HepG2 (cell line): ENCODE results near the gene UTP4. TPM values are rescaled to one million over a fixed set of nuclear protein-coding genes. Genes with fewer than 3 reads are reported as not detected.

Experiments
- ATAC-seq: fragments of 200-7000 bp; cut with Tn5 transposase; 3 replicates; pipeline ENCODE4 v1.9.1; 2020; ENCODE audit warnings: mild to moderate bottlenecking, moderate library complexity
- BruUV-seq: library from RNA; stranded (reverse); fragments of 400-500 nt; replicated peaks from 2 replicates; lab custom pipeline; 2021; lab: Mats Ljungman, UMichigan
- CTCF ChIA-PET: fragments of 300-600 bp; formaldehyde crosslinking; extraction: SDS; loops from one replicate; lab custom pipeline; 2021; ENCODE audit warnings: low total read pairs, inconsistent platforms, low intra/inter-chr PET ratio; lab: Yijun Ruan, JAX
- POLR2A ChIA-PET: fragments of 350-600 bp; sonication (Branson Sonifier 250); formaldehyde crosslinking; loops from one replicate; lab custom pipeline; 2020; ENCODE audit warnings: antibody characterized with exemption, inconsistent platforms; lab: Yijun Ruan, JAX
- DNase-seq: peaks from one replicate; pipeline ENCODE4 v3.0.0-alpha.2; 2015; ENCODE audit warnings: low spot score
- FAIRE-seq: peaks from 3 replicates; lab custom pipeline; 2011; peaks lifted over from hg19 to GRCh38; lab: Jason Lieb, UNC
- H2AFZ ChIP-seq: one replicate; pipeline ENCODE4 v1.6.1; 2011; ENCODE audit warnings: low read length, inconsistent platforms
- H3K27ac ChIP-seq: fragments of 300-600 bp; 3 replicates; pipeline ENCODE4 v1.8.0; 2011; ENCODE audit warnings: mixed run types, mild to moderate bottlenecking, mixed read lengths, low read length, inconsistent platforms; ENCODE audit not compliant: insufficient read depth; ENCODE audit errors: extremely low read length
- H3K27me3 ChIP-seq, 2 experiments: fragments of 200-600 bp in 1 of 2; 2 replicates in 1 of 2; 3 replicates in 1 of 2; pipeline versions ENCODE4 v1.6.0 to v1.8.0; 2011; ENCODE audit warnings: low read length in 2 of 2, mild to moderate bottlenecking in 2 of 2, moderate library complexity in 2 of 2, inconsistent platforms in 1 of 2; ENCODE audit not compliant: insufficient read depth in 2 of 2, control insufficient read depth in 1 of 2
- H3K36me3 ChIP-seq, 2 experiments: fragments of 200-600 bp in 1 of 2; replicated peaks in 1 of 2; 2 replicates in 1 of 2; 3 replicates in 1 of 2; pipeline versions ENCODE4 v1.5.1 to v1.8.0; 2011; ENCODE audit warnings: low read length in 2 of 2, inconsistent platforms in 1 of 2; ENCODE audit not compliant: insufficient read depth in 2 of 2, control insufficient read depth in 1 of 2
- H3K4me1 ChIP-seq: 2 replicates; pipeline ENCODE4 v1.5.1; 2012; ENCODE audit warnings: low read length, inconsistent platforms; ENCODE audit not compliant: insufficient read depth
- H3K4me2 ChIP-seq: 2 replicates; pipeline ENCODE4 v1.6.0; 2011; ENCODE audit warnings: low read depth, low read length, inconsistent platforms
- H3K4me3 ChIP-seq, 3 experiments: fragments of 200-600 bp in 1 of 3; sonication (generic), shearing (Covaris generic) in 1 of 3; replicated peaks in 1 of 3; 2 replicates each; pipeline ENCODE4 v1.5.1; 2011 to 2016; ENCODE audit warnings: low read length in 3 of 3, inconsistent platforms in 2 of 3, low read depth in 2 of 3, mild to moderate bottlenecking in 2 of 3, control low read depth in 1 of 3, mixed read lengths in 1 of 3; ENCODE audit not compliant: insufficient read depth in 1 of 3
- H3K79me2 ChIP-seq: one replicate; pipeline ENCODE4 v1.6.1; 2011; ENCODE audit warnings: low read length, inconsistent platforms; ENCODE audit not compliant: insufficient read depth
- H3K9ac ChIP-seq: 2 replicates; pipeline ENCODE4 v1.6.0; 2011; ENCODE audit warnings: mild to moderate bottlenecking, low read depth, low read length, inconsistent platforms; ENCODE audit not compliant: insufficient read depth
- H3K9me3 ChIP-seq: 2 replicates; pipeline ENCODE4 v1.5.1; 2012; ENCODE audit warnings: mild to moderate bottlenecking, low read length
- H4K20me1 ChIP-seq: 2 replicates; pipeline ENCODE4 v1.6.0; 2011; ENCODE audit warnings: inconsistent platforms, mild to moderate bottlenecking, low read length, moderate library complexity; ENCODE audit not compliant: insufficient read depth
- CREB1 ChIP-seq, 2 experiments: fragments of 450-650 bp in 1 of 2; IDR thresholded peaks; 2 replicates each; pipeline ENCODE4 v1.6.1; 2016 to 2017; ENCODE audit warnings: control low read depth in 1 of 2, mild to moderate bottlenecking in 1 of 2, missing compliant biosample characterization in 1 of 2, missing genetic modification characterization in 1 of 2
- CTCF ChIP-seq: sonication (generic); formaldehyde crosslinking; IDR thresholded peaks from 2 replicates; pipeline ENCODE4 v1.5.0; 2020; ENCODE audit warnings: mild to moderate bottlenecking, missing genetic modification reagents, moderate library complexity
- GATAD2A ChIP-seq: IDR thresholded peaks from 2 replicates; pipeline ENCODE4 v1.6.1; 2016
- NCOR1 ChIP-seq: fragments of 200-600 bp; sonication (generic); IDR thresholded peaks from 2 replicates; pipeline ENCODE4 v1.7.0; 2017; ENCODE audit warnings: antibody characterized with exemption, low read length, borderline replicate concordance
- POLR2AphosphoS5 ChIP-seq: IDR thresholded peaks from 2 replicates; pipeline ENCODE4 v1.6.1; 2012; ENCODE audit warnings: low read depth, low read length
- PPARG ChIP-seq: conservative IDR thresholded peaks from 2 replicates; pipeline ENCODE4 v1.6.1; 2016; ENCODE audit warnings: missing biosample characterization, missing genetic modification reagents
- SALL2 ChIP-seq: sonication (generic); formaldehyde crosslinking; IDR thresholded peaks from 2 replicates; pipeline ENCODE4 v1.8.1; 2023; ENCODE audit warnings: mild to moderate bottlenecking, missing genetic modification reagents, inconsistent platforms
- TBX3 ChIP-seq: fragments of 450-650 bp; IDR thresholded peaks from 2 replicates; pipeline ENCODE4 v1.6.1; 2017; ENCODE audit warnings: antibody characterized with exemption, mild to moderate bottlenecking, inconsistent platforms, borderline replicate concordance
- THRA ChIP-seq: sonication (generic); formaldehyde crosslinking; IDR thresholded peaks from 2 replicates; pipeline ENCODE4 v1.4.0; 2020; ENCODE audit warnings: missing genetic modification reagents, borderline replicate concordance
- ZBTB43 ChIP-seq: sonication (generic); formaldehyde crosslinking; conservative IDR thresholded peaks from 2 replicates; pipeline ENCODE4 v1.4.0; 2020; ENCODE audit warnings: missing genetic modification reagents
- ZFP90 ChIP-seq: sonication (generic); formaldehyde crosslinking; IDR thresholded peaks from 2 replicates; pipeline ENCODE4 v1.8.0; 2022; ENCODE audit warnings: missing genetic modification reagents, mild to moderate bottlenecking, inconsistent platforms, borderline replicate concordance
- ZFYVE20 ChIP-seq: sonication (generic); formaldehyde crosslinking; IDR thresholded peaks from 2 replicates; pipeline ENCODE4 v1.8.0; 2023; ENCODE audit warnings: low read depth, mild to moderate bottlenecking, moderate library complexity, missing genetic modification reagents, borderline replicate concordance
- ZNF362 ChIP-seq: sonication (generic); formaldehyde crosslinking; IDR thresholded peaks from 2 replicates; pipeline ENCODE4 v1.4.0; 2020; ENCODE audit warnings: missing genetic modification reagents, mild to moderate bottlenecking, borderline replicate concordance
- ZNF460 ChIP-seq: sonication (generic); formaldehyde crosslinking; IDR thresholded peaks from 2 replicates; pipeline ENCODE4 v1.5.1; 2020; ENCODE audit warnings: missing genetic modification reagents, mild to moderate bottlenecking, borderline replicate concordance
- ZNF704 ChIP-seq: sonication (generic); formaldehyde crosslinking; IDR thresholded peaks from 2 replicates; pipeline ENCODE4 v1.8.1; 2023; ENCODE audit warnings: mild to moderate bottlenecking, inconsistent platforms, moderate library complexity, missing genetic modification reagents, borderline replicate concordance
- WGBS: methylation state at CpG from one replicate; pipeline ENCODE4 v1.1.6; 2017; ENCODE audit warnings: low lambda C conversion rate; 5-methylcytosine and 5-hydroxymethylcytosine counted together
- in situ Hi-C: cut with HindIII; loops from 2 replicates; pipeline ENCODE4 v1.10.0; 2017; ENCODE audit warnings: low pct_unique_long_range_greater_than_20kb; ENCODE audit not compliant: extremely low pct_ligation_motif_present
- intact Hi-C: fragments of 100-400 bp; cut with micrococcal nuclease; formaldehyde crosslinking; loops from one replicate; pipeline ENCODE4 v1.10.0; 2022; ENCODE audit not compliant: unreplicated experiment
- polyA plus RNA-seq, 8 experiments: library from polyadenylated mRNA; depleted of rRNA in 3 of 8; stranded (reverse) in 7 of 8; unstranded in 1 of 8; fragments of >200 nt; fragmentation: Illumina TruSeq in 4 of 8; extraction: Trizol in 4 of 8; gene quantifications; 2 replicates each; pipeline versions ENCODE4 v1.2.1 to v1.2.3, GENCODE V29; 2011 to 2016; ENCODE audit warnings: low read depth in 4 of 8, missing spikeins in 1 of 8, mixed read lengths in 1 of 8; ENCODE audit not compliant: insufficient read depth in 1 of 8
- total RNA-seq, 5 experiments: library from RNA; depleted of rRNA; stranded (reverse); fragments of >200 nt; fragmentation: Illumina TruSeq; extraction: Trizol; gene quantifications; 2 replicates each; pipeline ENCODE4 v1.2.3, GENCODE V29; 2016; ENCODE audit warnings: low read depth in 1 of 5

Gene UTP4
- total and polyA plus RNA-seq, 2 of the 13 experiments (the other 11 are each of a cell fraction or from before 2014, with no cell fraction given): 30.0 to 85.8 TPM

GRCh38 chr16:69123910-69124309 is 8.5 kb upstream of the UTP4 start:
- Histone ChIP-seq H4K20me1 (no peaks in the 10 kb centered on the region), H3K9ac (no peak overlapping the region), H3K4me3 (no peak overlapping the region), H3K9me3 (no peaks in the 10 kb centered on the region), H3K79me2 (peaks cover 5% of the 10 kb centered on the region), H3K36me3 (peaks cover 15 to 23% of the 10 kb centered on the region in 2 experiments), H2AFZ (no peak overlapping the region), H3K4me1 (peaks cover 13% of the 10 kb centered on the region), H3K27me3 (no peaks in the 10 kb centered on the region), H3K27ac (no peak overlapping the region), H3K4me2 (no peak overlapping the region)
- ChIA-PET POLR2A (no interaction called here), CTCF (interaction anchor here (0.6 to 2.7 kb wide), 12 partner anchors 11 to 533 kb away, joined by 3 to 23 read pairs (median 4); partner anchors contain the start of gene TANGO6)
- in situ Hi-C loops: loop anchor here (5.0 to 25.0 kb wide), 3 partner anchors 222 to 412 kb away; partner anchors contain the start of gene TANGO6
- BruUV-seq: no TSS peak
- FAIRE-seq (peak; percentile 93), DNase-seq (peak; percentile 85), ATAC-seq (peak; percentile 62)
- 83% methylated on average over 3 of the region's 3 CpGs for WGBS
- intact Hi-C loops: loop anchor here (1.0 to 2.0 kb wide), 4 partner anchors 41 to 277 kb away; no protein-coding TSS in a partner anchor
- TF ChIP-seq CREB1 (IDR thresholded peaks at IDR 0.05): no peak
- TF ChIP-seq CREB1 (CRISPR knock-in tag; IDR thresholded peaks at IDR 0.05): 0 out of 2 replicates have a peak, but pooled peaks have one; percentile 15
- TF ChIP-seq ZNF362 (CRISPR knock-in tag): peak; percentile 99
- TF ChIP-seq ZFP90 (CRISPR knock-in tag): 0 out of 2 replicates have a peak, but pooled peaks have one; percentile 34
- peak; percentile 30; the same call in 1 of the 2 replicates for TF ChIP-seq PPARG (CRISPR knock-in tag)
- 0 out of 2 replicates have a peak, but pooled peaks have one; percentile 33 for TF ChIP-seq ZNF704 (CRISPR knock-in tag)
- TF ChIP-seq POLR2AphosphoS5: peak; percentile 13; the same call in 1 of the 2 replicates
- 0 out of 2 replicates have a peak, but pooled peaks have one; percentile 20 for TF ChIP-seq ZBTB43 (CRISPR knock-in tag)
- TF ChIP-seq TBX3: no peak
- peak; percentile 77; the same call in 1 of the 2 replicates for TF ChIP-seq SALL2
- no peak for TF ChIP-seq ZFYVE20 (CRISPR knock-in tag)
- TF ChIP-seq ZNF460 (CRISPR knock-in tag): peak; percentile 89
- TF ChIP-seq CTCF: peak; percentile 85
- TF ChIP-seq GATAD2A: 0 out of 2 replicates have a peak, but pooled peaks have one; percentile 16
- 0 out of 2 replicates have a peak, but pooled peaks have one; percentile 23 for TF ChIP-seq THRA (CRISPR knock-in tag)
- TF ChIP-seq NCOR1: no peak; the same call in 1 of the 2 replicates
